ENCODE measurements around the gene IRAK2. TPM values are rescaled to one million over a fixed set of nuclear protein-coding genes. Genes with fewer than 3 reads are reported as not detected.
"Not testable (repeated sequence)": the region's sequence is repeated elsewhere in the genome, so short reads cannot be mapped to it uniquely, and the experiment has no call there.

The IRAK2 gene
- total RNA-seq, 4 donors from 2014 or later: 3.6 to 13.6 (median 7.4) TPM

- no peak for DNase-seq (ENCODE audit: low spot score in 2 of 2)
- Histone ChIP-seq H3K36me3 (peaks cover 42% of the 10 kb centered on the region), H3K27me3 (no peaks in the 10 kb centered on the region), H3K4me3 (no peak overlapping the region), H3K9me3 (no peaks in the 10 kb centered on the region), H3K27ac (no peak overlapping the region), H3K4me1 (peaks cover 17% of the 10 kb centered on the region)
- WGBS: 94% methylated on average over 5 of the region's 5 CpGs
- TF ChIP-seq POLR2A (IDR thresholded peaks at IDR 0.05) (no peak), POLR2AphosphoS5 (IDR thresholded peaks at IDR 0.05) (no peak), EP300 (IDR thresholded peaks at IDR 0.05) (no peak)
- TF ChIP-seq, protein P1, sequence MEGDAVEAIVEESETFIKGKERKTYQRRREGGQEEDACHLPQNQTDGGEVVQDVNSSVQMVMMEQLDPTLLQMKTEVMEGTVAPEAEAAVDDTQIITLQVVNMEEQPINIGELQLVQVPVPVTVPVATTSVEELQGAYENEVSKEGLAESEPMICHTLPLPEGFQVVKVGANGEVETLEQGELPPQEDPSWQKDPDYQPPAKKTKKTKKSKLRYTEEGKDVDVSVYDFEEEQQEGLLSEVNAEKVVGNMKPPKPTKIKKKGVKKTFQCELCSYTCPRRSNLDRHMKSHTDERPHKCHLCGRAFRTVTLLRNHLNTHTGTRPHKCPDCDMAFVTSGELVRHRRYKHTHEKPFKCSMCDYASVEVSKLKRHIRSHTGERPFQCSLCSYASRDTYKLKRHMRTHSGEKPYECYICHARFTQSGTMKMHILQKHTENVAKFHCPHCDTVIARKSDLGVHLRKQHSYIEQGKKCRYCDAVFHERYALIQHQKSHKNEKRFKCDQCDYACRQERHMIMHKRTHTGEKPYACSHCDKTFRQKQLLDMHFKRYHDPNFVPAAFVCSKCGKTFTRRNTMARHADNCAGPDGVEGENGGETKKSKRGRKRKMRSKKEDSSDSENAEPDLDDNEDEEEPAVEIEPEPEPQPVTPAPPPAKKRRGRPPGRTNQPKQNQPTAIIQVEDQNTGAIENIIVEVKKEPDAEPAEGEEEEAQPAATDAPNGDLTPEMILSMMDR (IDR thresholded peaks at IDR 0.05): no peak
These were observed 104.7 kb downstream of the IRAK2 start for GRCh38 chr3:10269443-10269842.

GRCh38 chr3:10272476-10272875 is 107.8 kb downstream of the IRAK2 start:
- not testable (repeated sequence) for H3K27ac ChIP-seq; H3K4me3 ChIP-seq; H3K9me3 ChIP-seq; DNase-seq (ENCODE audit: low spot score in 2 of 2); H3K27me3 ChIP-seq
- Histone ChIP-seq H3K36me3 (peaks cover 45% of the 10 kb centered on the region), H3K4me1 (peaks cover 21% of the 10 kb centered on the region)
- 89% methylated on average over 11 of the region's 11 CpGs for WGBS

DNA sequence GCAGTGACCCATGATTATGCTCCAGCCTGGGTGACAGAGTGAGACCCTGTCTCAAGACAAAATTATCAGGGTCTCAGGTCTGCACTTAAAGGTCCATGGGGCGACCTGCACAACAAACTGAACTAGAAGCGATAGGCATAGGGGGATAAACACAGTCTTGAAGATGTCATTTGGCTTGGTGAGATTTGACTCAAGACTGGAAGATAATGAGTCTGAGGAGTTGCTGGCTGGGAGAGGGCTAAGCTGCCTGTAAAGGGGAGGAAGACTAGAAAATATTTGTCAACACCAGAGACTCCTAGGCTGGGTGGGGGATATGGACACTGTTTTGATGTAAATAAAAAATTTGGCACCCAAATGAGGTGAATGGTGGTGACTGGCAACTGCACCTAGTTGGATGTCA is 108.3 kb downstream of the IRAK2 start:
- DNase-seq (ENCODE audit: low spot score in 2 of 2): no peak
- peaks cover 50% of the 10 kb centered on the region for H3K36me3 ChIP-seq
- H3K9me3 ChIP-seq: no peaks in the 10 kb centered on the region
- no peaks in the 10 kb centered on the region for H3K27me3 ChIP-seq
- TF ChIP-seq, protein P1 (IDR thresholded peaks at IDR 0.05): no peak
- TF ChIP-seq POLR2A (IDR thresholded peaks at IDR 0.05) (no peak), EP300 (IDR thresholded peaks at IDR 0.05) (no peak), POLR2AphosphoS5 (IDR thresholded peaks at IDR 0.05) (no peak)
- WGBS: 95% methylated on average over 2 of the region's 2 CpGs
- no peak overlapping the region for H3K4me3 ChIP-seq
- no peak overlapping the region for H3K27ac ChIP-seq
- H3K4me1 ChIP-seq: peaks cover 21% of the 10 kb centered on the region

DNA sequence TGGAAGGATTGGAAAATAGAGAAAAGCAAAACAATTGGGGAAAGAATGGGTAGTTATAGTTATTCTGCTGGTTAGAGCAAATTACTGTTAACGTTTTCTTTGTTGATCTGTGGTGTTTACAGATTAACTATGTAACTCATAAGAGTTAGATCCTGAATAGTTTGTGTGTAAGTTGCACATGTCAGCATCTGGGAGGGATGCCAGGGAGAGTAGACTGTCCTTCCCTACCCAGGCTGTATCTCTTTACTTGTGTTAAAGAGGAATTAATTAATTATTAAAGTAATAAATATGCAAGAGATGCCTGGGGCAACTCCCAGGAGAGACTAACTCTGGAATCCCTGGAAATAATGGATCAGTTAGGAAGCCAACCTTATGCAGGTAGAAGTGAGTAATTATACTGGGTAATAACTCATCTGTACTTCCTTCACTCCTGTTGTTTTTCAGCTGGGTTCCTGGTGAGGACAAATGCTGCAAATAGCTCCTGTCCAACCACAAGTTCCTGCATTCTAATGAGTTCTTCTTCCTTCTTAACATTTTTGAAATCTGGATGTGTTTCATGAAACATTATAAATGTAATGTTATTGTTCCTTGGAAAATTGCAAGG is 109.1 kb downstream of the IRAK2 start:
- Histone ChIP-seq H3K27ac (no peak overlapping the region), H3K27me3 (no peaks in the 10 kb centered on the region), H3K36me3 (peaks cover 58% of the 10 kb centered on the region), H3K4me3 (no peak overlapping the region), H3K9me3 (no peaks in the 10 kb centered on the region), H3K4me1 (peaks cover 21% of the 10 kb centered on the region)
- TF ChIP-seq EP300 (IDR thresholded peaks at IDR 0.05) (no peak), POLR2AphosphoS5 (IDR thresholded peaks at IDR 0.05) (no peak), POLR2A (IDR thresholded peaks at IDR 0.05) (no peak)
- TF ChIP-seq, protein P1 (IDR thresholded peaks at IDR 0.05): no peak
- DNase-seq (ENCODE audit: low spot score in 2 of 2): no peak
- 14% methylated on average over 1 of the region's 1 CpG for WGBS

DNA sequence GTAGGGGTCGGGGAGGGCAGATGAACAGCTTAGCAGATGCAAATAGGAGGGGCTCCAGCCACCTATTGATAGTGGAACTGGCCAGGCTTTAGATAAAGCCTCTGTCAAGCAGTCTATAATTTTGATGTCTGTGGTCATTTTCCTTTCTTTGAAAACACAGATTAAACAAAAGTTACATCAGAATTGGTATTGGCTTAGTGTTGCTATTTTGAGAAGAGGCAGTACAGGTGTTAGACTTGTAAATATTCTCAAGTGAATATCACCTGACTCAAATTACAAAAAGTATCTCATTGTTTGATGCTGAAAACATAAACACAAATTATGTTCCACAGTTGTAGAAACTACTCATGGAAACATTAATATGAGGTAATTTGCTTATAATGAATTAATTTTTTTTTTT is 109.9 kb downstream of the IRAK2 start:
- Histone ChIP-seq H3K36me3 (peaks cover 61% of the 10 kb centered on the region), H3K4me3 (no peak overlapping the region)
- WGBS: 64% methylated on average over 1 of the region's 1 CpG

More for the DNA sequence above, 109.9 kb downstream of the IRAK2 start:
- DNase-seq (ENCODE audit: low spot score in 2 of 2): no peak
- no peak for TF ChIP-seq POLR2A (IDR thresholded peaks at IDR 0.05)
- TF ChIP-seq EP300 (IDR thresholded peaks at IDR 0.05): no peak
- TF ChIP-seq POLR2AphosphoS5 (IDR thresholded peaks at IDR 0.05): no peak
- TF ChIP-seq, protein P1 (IDR thresholded peaks at IDR 0.05): no peak
- Histone ChIP-seq H3K4me1 (peaks cover 21% of the 10 kb centered on the region), H3K27me3 (no peaks in the 10 kb centered on the region), H3K9me3 (no peaks in the 10 kb centered on the region), H3K27ac (no peak overlapping the region)

Data from suprapubic skin (tissue), 4 donors.